Measurements from ENCODE around the gene SMIM13. TPM values are rescaled to one million over a fixed set of nuclear protein-coding genes. Genes with fewer than 3 reads are reported as not detected.

SMIM13 gene
- total and polyA plus RNA-seq, 2 experiments from 2014 or later: 8.9 to 9.6 TPM

DNA sequence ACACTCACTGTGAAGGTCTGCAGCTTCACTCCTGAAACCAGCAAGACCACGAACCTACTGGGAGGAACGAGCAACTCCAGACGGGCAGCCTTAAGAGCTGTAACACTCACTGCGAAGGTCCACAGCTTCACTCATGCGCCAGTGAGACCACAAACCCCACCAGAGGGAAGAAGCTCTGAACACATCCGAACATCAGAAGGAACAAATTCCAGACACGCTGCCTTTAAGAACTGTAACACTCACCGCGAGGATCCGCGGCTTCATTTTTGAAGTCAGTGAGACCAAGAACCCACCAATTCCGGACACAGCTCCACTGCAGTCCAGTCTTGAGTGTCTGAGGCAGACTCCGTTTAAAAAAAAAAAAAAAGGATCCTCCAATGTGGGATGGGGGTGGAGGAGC is 78.3 kb downstream of the SMIM13 start:
- no peak for DNase-seq (ENCODE audit: low read depth in 1 of 2, low spot score in 1 of 2)
- H3K4me3 ChIP-seq: no peak overlapping the region
- no peaks in the 10 kb centered on the region for H3K9me3 ChIP-seq (ENCODE audit: low read depth)
- no peak for TF ChIP-seq CTCF (IDR thresholded peaks at IDR 0.05; ENCODE audit: low read depth, low read length)
- H3K27me3 ChIP-seq: no peaks in the 10 kb centered on the region
- no peaks in the 10 kb centered on the region for H3K36me3 ChIP-seq
- no peak overlapping the region for H3K27ac ChIP-seq
- peaks cover 5% of the 10 kb centered on the region for H3K4me1 ChIP-seq (ENCODE audit: low read depth)

- Histone ChIP-seq H3K27me3 (no peaks in the 10 kb centered on the region), H3K9me3 (ENCODE audit: low read depth) (no peaks in the 10 kb centered on the region), H3K4me1 (ENCODE audit: low read depth) (peaks cover 5% of the 10 kb centered on the region), H3K36me3 (no peaks in the 10 kb centered on the region), H3K27ac (no peak overlapping the region), H3K4me3 (no peak overlapping the region)
- DNase-seq (ENCODE audit: low read depth in 1 of 2, low spot score in 1 of 2): peak; percentile 65 to 70
- TF ChIP-seq CTCF (IDR thresholded peaks at IDR 0.05; ENCODE audit: low read depth, low read length): peak; percentile 85
Measured at GRCh38 chr6:11172501-11173327, 79.1 kb downstream of the SMIM13 start.

DNA sequence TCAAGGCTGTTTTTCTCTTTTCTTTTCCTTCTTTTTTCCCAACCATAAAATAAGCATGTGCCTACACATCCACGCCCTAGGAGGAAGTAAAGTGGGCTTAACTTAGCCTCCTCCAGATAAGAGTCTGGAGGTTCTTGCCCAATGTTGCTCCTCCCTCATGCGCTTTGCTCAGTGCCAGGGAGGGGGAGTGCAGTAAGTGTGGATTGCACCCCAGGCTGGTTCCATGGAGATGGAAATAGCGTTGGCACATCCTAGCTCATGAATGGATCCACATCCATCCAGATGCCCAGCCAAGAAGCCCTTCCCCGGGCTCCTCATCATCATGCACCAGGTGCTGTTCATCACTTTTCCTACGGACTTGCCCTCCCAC is 80.6 kb downstream of the SMIM13 start:
- Histone ChIP-seq H3K27ac (no peak overlapping the region), H3K36me3 (no peaks in the 10 kb centered on the region), H3K4me3 (no peak overlapping the region), H3K9me3 (ENCODE audit: low read depth) (no peaks in the 10 kb centered on the region), H3K27me3 (no peaks in the 10 kb centered on the region), H3K4me1 (ENCODE audit: low read depth) (peaks cover 5% of the 10 kb centered on the region)
- no peak for DNase-seq (ENCODE audit: low read depth in 1 of 2, low spot score in 1 of 2)
- no peak for TF ChIP-seq CTCF (IDR thresholded peaks at IDR 0.05; ENCODE audit: low read depth, low read length)

DNA sequence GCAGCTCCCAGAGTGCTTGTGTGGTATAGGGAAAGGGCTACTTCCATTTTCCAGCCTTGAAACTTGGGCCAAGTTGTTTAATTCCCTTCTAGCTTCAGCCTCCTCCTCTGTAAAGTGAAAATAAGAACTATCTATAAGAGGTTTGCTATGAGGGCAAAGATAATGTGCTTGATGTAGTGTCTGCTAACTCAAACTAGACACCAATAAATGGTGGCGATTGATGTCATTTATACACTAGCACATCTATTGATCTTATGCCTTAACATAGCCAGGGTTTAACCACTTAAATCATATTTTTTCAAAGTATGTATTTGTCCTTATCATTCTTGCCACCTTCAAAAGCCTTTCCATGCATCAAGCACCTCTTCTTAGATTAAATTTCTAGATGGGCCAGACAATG is 83.6 kb downstream of the SMIM13 start:
- Histone ChIP-seq H3K9me3 (ENCODE audit: low read depth) (no peaks in the 10 kb centered on the region), H3K27ac (no peak overlapping the region), H3K36me3 (no peaks in the 10 kb centered on the region), H3K27me3 (no peaks in the 10 kb centered on the region), H3K4me1 (ENCODE audit: low read depth) (peaks cover 5% of the 10 kb centered on the region), H3K4me3 (no peak overlapping the region)
- no peak for DNase-seq (ENCODE audit: low read depth in 1 of 2, low spot score in 1 of 2)
- TF ChIP-seq CTCF (IDR thresholded peaks at IDR 0.05; ENCODE audit: low read depth, low read length): no peak

- peaks cover 8% of the 10 kb centered on the region for H3K4me1 ChIP-seq (ENCODE audit: low read depth)
- no peaks in the 10 kb centered on the region for H3K9me3 ChIP-seq (ENCODE audit: low read depth)
- no peak overlapping the region for H3K27ac ChIP-seq
- DNase-seq (ENCODE audit: low read depth in 1 of 2, low spot score in 1 of 2): no peak
- no peak for TF ChIP-seq CTCF (IDR thresholded peaks at IDR 0.05; ENCODE audit: low read depth, low read length)
- no peaks in the 10 kb centered on the region for H3K27me3 ChIP-seq
- H3K4me3 ChIP-seq: no peak overlapping the region
- no peaks in the 10 kb centered on the region for H3K36me3 ChIP-seq
Measured at GRCh38 chr6:11179088-11179418, 85.4 kb downstream of the SMIM13 start.
